Measurements from ENCODE around the gene IL4I1. TPM values are rescaled to one million over a fixed set of nuclear protein-coding genes. Genes with fewer than 3 reads are reported as not detected.
A peak's percentile ranks its signal among the peaks of the same experiment; 100 is the strongest.

IL4I1 gene
- total RNA-seq, 1 experiment from 2014 or later, result 0.61 TPM

DNA sequence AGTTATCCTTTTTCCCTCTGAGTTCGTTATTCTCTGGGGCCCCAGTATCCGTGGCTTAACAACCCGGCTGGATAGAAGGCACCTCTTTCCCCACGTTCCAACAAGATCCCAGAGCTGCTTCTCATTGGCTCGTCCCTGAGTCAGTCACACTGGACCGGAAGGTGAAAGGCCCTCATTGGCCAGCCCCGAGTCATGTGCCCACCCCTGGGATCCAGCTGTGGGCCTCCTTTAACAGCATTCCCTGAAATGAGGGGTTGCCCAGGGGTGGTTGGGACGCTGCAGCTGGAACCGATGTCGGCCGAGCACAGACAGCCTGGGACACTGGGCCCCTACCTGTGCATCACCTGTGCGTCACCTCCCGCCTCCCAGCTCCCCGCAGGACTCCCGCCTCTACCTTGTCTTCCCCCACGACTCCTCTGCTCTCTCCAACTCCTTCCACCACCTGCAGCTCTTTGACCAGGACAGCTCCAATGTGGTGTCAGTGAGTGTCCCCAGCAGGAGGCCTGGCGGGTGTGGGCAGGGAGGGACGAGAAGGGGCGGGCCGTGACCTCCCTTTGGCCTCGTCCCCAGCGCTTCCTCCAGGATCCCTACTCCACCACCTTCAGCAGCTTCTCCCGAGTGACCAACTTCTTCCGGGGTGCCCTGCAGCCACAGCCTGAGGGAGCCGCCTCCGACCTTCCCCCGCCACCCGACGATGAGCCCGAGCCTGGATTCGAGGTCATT lies 14.9 kb downstream of the IL4I1 start:
- no peak overlapping the region for H4K8ac ChIP-seq (replicated peaks; ENCODE audit: insufficient read length, low read depth, low read length)
- Mint-ChIP-seq H3K4me1 (peaks cover 11 to 16% of the 10 kb centered on the region in 2 experiments), H3K36me3 (ENCODE audit: insufficient read depth in 1 of 3, low read depth in 3 of 3) (peaks cover 56 to 71% (median 71%) of the 10 kb centered on the region in 3 experiments), H3K27me3 (ENCODE audit: low read depth) (no peaks in the 10 kb centered on the region), H3K4me3 (no peak overlapping the region), H3K27ac (peak overlapping the region in 1 of 3 experiments; percentile 52; a peak in 1 of 7 replicates), H3K9me3 (no peaks in the 10 kb centered on the region)
- no peak overlapping the region for H3K23ac ChIP-seq (ENCODE audit: insufficient read length, low read depth, low read length)
- H4K91ac ChIP-seq (ENCODE audit: insufficient read length, low read depth, low read length), result no peak overlapping the region
- H2BK5ac ChIP-seq (ENCODE audit: insufficient read length, low read length), result no peak overlapping the region
- no peak overlapping the region for H3K4me2 ChIP-seq (ENCODE audit: insufficient read depth, insufficient read length, low read length)
- no peaks in the 10 kb centered on the region for H4K20me1 ChIP-seq (ENCODE audit: control insufficient read depth, insufficient read depth, insufficient read length)
- no peak overlapping the region for H2BK15ac ChIP-seq (ENCODE audit: low read depth, low read length)
- H3K79me1 ChIP-seq (ENCODE audit: insufficient read depth, low read depth, low read length, poor library complexity, severe bottlenecking), result no peaks in the 10 kb centered on the region
- no peak overlapping the region for H3K14ac ChIP-seq (ENCODE audit: insufficient read depth, low read length)
- TF ChIP-seq, protein P1, sequence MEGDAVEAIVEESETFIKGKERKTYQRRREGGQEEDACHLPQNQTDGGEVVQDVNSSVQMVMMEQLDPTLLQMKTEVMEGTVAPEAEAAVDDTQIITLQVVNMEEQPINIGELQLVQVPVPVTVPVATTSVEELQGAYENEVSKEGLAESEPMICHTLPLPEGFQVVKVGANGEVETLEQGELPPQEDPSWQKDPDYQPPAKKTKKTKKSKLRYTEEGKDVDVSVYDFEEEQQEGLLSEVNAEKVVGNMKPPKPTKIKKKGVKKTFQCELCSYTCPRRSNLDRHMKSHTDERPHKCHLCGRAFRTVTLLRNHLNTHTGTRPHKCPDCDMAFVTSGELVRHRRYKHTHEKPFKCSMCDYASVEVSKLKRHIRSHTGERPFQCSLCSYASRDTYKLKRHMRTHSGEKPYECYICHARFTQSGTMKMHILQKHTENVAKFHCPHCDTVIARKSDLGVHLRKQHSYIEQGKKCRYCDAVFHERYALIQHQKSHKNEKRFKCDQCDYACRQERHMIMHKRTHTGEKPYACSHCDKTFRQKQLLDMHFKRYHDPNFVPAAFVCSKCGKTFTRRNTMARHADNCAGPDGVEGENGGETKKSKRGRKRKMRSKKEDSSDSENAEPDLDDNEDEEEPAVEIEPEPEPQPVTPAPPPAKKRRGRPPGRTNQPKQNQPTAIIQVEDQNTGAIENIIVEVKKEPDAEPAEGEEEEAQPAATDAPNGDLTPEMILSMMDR (conservative IDR thresholded peaks at IDR 0.05), result no peak
- no peak overlapping the region for H2AK5ac ChIP-seq (ENCODE audit: insufficient read length, low read length)
- H2AFZ ChIP-seq (ENCODE audit: low read length), result no peak overlapping the region
- H3K18ac ChIP-seq (ENCODE audit: insufficient read length, low read depth, low read length), result no peak overlapping the region
- H3K56ac ChIP-seq (ENCODE audit: insufficient read length, low read depth, low read length), result no peak overlapping the region
- H2BK120ac ChIP-seq (ENCODE audit: low read depth, low read length, poor library complexity, severe bottlenecking), result no peak overlapping the region
- H4K5ac ChIP-seq (ENCODE audit: insufficient read length, low read depth, low read length), result no peak overlapping the region
- WGBS (ENCODE audit: extremely low coverage, insufficient read length, low lambda C conversion rate), result no CpG with 5 or more reads among the region's 31 CpGs
- H3T11ph ChIP-seq (ENCODE audit: low read length), result no peak overlapping the region
- no peak overlapping the region for H2BK20ac ChIP-seq (ENCODE audit: low read depth, low read length, poor library complexity, severe bottlenecking)
- H3K79me2 ChIP-seq (ENCODE audit: insufficient read depth, low read length), result no peaks in the 10 kb centered on the region
- no peaks in the 10 kb centered on the region for H3K4me1 ChIP-seq (ENCODE audit: insufficient read depth, low read length)
- DNase-seq, result no peak
- H3K4ac ChIP-seq (ENCODE audit: low read depth, low read length), result no peak overlapping the region
- H3K27ac ChIP-seq (ENCODE audit: insufficient read length, low read depth, low read length), result no peak overlapping the region
- no peak overlapping the region for H2BK12ac ChIP-seq (ENCODE audit: insufficient read length, low read depth, low read length)
- H3K9ac ChIP-seq (ENCODE audit: extremely low read depth, insufficient read length, low read length), result no peak overlapping the region
- H3K23me2 ChIP-seq (ENCODE audit: insufficient read length, low read depth, low read length, poor library complexity, severe bottlenecking), result peaks cover 6% of the 10 kb centered on the region
- no peaks in the 10 kb centered on the region for H3K9me3 ChIP-seq (ENCODE audit: control insufficient read depth, low read depth, low read length)
- no peaks in the 10 kb centered on the region for H3K27me3 ChIP-seq (ENCODE audit: insufficient read depth, low read length)

Data from H9 (cell line).